ENCODE results near the gene CH25H. TPM values are rescaled to one million over a fixed set of nuclear protein-coding genes. Genes with fewer than 3 reads are reported as not detected.

Gene CH25H
- total and polyA plus RNA-seq, 10 of the 15 experiments (the other 5 are each of a cell fraction or from before 2014, with no cell fraction given), result not detected

DNA sequence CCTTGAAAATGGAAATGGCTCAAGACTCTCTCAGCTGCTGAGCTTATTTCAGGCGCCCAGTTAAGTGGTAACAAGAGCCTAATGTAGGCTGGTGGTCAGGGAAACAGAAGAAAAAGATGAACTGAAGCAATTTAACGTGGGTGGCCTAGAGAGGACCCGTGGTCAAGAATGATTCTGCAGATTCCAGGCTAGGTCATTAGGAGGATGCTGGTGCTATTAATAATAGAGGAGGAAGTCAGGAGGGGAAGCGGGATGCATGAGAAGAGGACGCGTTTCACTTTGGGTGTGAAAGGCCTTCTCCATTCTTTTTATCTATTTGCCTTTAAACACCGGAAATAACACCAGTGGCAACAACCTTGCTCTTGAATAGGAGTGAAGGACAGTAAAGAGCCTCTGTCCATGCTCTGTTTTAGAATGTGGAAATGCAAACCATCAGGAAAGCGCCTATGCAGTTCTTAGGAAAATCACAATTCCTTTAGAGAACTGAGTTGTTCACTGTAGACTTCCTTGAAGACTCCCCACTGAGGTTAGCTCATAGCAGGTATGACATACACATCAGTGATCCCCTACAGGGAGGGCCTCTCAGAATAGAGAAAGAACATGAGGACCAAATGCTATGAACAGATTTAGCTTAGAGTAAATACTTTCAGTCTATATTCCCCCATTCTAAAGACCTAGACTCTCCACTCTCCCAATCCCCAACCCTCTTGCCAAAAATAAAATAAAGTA, 35.9 kb upstream of the CH25H start (continued):
- TF ChIP-seq, protein P1, sequence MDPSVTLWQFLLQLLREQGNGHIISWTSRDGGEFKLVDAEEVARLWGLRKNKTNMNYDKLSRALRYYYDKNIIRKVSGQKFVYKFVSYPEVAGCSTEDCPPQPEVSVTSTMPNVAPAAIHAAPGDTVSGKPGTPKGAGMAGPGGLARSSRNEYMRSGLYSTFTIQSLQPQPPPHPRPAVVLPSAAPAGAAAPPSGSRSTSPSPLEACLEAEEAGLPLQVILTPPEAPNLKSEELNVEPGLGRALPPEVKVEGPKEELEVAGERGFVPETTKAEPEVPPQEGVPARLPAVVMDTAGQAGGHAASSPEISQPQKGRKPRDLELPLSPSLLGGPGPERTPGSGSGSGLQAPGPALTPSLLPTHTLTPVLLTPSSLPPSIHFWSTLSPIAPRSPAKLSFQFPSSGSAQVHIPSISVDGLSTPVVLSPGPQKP (IDR thresholded peaks at IDR 0.05; ENCODE audit: low read depth, low read length), result no peak
- TF ChIP-seq IKZF1 (conservative IDR thresholded peaks at IDR 0.05) (peak; percentile 72), SPI1 (IDR thresholded peaks at IDR 0.05; ENCODE audit: borderline replicate concordance, insufficient read depth, low read depth, low read length) (peak; percentile 80), CEBPB (IDR thresholded peaks at IDR 0.05; ENCODE audit: borderline replicate concordance in 1 of 2, low read depth in 2 of 2, low read length in 2 of 2) (no peak), KAT2A (conservative IDR thresholded peaks at IDR 0.05; ENCODE audit: control insufficient read depth, low read depth, low read length) (no peak), RFX5 (IDR thresholded peaks at IDR 0.05; ENCODE audit: low read depth, low read length) (no peak), POLR2A (IDR thresholded peaks at IDR 0.05; ENCODE audit: low read depth, low read length) (no peak), HDAC2 (IDR thresholded peaks at IDR 0.05) (no peak), SRF (IDR thresholded peaks at IDR 0.05; ENCODE audit: low read depth in 2 of 2, low read length in 2 of 2) (no peak), RCOR1 (conservative IDR thresholded peaks at IDR 0.05; ENCODE audit: low read depth, low read length) (no peak), TARDBP (IDR thresholded peaks at IDR 0.05; ENCODE audit: borderline replicate concordance) (no peak), MEF2A (IDR thresholded peaks at IDR 0.05; ENCODE audit: insufficient read depth, low read depth, low read length) (0 out of 2 replicates have a peak, but pooled peaks have one; percentile 28), CHD2 (IDR thresholded peaks at IDR 0.05; ENCODE audit: borderline replicate concordance, low read depth, low read length) (no peak), POU2F2 (IDR thresholded peaks at IDR 0.05; ENCODE audit: borderline replicate concordance, low read depth, low read length) (no peak), YY1 (IDR thresholded peaks at IDR 0.05; ENCODE audit: low read depth, low read length) (no peak), SMAD5 (IDR thresholded peaks at IDR 0.05; ENCODE audit: low read depth) (no peak), CBFB (IDR thresholded peaks at IDR 0.05; ENCODE audit: low read depth) (no peak), ZNF24 (IDR thresholded peaks at IDR 0.05) (no peak), SIX5 (IDR thresholded peaks at IDR 0.05; ENCODE audit: low read depth, low read length, severe bottlenecking) (no peak)
- TF ChIP-seq, protein P2, sequence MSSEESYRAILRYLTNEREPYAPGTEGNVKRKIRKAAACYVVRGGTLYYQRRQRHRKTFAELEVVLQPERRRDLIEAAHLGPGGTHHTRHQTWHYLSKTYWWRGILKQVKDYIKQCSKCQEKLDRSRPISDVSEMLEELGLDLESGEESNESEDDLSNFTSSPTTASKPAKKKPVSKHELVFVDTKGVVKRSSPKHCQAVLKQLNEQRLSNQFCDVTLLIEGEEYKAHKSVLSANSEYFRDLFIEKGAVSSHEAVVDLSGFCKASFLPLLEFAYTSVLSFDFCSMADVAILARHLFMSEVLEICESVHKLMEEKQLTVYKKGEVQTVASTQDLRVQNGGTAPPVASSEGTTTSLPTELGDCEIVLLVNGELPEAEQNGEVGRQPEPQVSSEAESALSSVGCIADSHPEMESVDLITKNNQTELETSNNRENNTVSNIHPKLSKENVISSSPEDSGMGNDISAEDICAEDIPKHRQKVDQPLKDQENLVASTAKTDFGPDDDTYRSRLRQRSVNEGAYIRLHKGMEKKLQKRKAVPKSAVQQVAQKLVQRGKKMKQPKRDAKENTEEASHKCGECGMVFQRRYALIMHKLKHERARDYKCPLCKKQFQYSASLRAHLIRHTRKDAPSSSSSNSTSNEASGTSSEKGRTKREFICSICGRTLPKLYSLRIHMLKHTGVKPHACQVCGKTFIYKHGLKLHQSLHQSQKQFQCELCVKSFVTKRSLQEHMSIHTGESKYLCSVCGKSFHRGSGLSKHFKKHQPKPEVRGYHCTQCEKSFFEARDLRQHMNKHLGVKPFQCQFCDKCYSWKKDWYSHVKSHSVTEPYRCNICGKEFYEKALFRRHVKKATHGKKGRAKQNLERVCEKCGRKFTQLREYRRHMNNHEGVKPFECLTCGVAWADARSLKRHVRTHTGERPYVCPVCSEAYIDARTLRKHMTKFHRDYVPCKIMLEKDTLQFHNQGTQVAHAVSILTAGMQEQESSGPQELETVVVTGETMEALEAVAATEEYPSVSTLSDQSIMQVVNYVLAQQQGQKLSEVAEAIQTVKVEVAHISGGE (CRISPR knock-in tag; IDR thresholded peaks at IDR 0.05), result no peak
- TF ChIP-seq, protein P3, sequence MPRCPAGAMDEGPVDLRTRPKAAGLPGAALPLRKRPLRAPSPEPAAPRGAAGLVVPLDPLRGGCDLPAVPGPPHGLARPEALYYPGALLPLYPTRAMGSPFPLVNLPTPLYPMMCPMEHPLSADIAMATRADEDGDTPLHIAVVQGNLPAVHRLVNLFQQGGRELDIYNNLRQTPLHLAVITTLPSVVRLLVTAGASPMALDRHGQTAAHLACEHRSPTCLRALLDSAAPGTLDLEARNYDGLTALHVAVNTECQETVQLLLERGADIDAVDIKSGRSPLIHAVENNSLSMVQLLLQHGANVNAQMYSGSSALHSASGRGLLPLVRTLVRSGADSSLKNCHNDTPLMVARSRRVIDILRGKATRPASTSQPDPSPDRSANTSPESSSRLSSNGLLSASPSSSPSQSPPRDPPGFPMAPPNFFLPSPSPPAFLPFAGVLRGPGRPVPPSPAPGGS (IDR thresholded peaks at IDR 0.05; ENCODE audit: borderline replicate concordance, insufficient read depth, low read depth, low read length, poor library complexity, severe bottlenecking), result no peak
- TF ChIP-seq, protein P4, sequence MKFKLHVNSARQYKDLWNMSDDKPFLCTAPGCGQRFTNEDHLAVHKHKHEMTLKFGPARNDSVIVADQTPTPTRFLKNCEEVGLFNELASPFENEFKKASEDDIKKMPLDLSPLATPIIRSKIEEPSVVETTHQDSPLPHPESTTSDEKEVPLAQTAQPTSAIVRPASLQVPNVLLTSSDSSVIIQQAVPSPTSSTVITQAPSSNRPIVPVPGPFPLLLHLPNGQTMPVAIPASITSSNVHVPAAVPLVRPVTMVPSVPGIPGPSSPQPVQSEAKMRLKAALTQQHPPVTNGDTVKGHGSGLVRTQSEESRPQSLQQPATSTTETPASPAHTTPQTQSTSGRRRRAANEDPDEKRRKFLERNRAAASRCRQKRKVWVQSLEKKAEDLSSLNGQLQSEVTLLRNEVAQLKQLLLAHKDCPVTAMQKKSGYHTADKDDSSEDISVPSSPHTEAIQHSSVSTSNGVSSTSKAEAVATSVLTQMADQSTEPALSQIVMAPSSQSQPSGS (IDR thresholded peaks at IDR 0.05; ENCODE audit: low read length), result peak; percentile 53; the same call in 1 of the 2 replicates
- TF ChIP-seq, protein P5, sequence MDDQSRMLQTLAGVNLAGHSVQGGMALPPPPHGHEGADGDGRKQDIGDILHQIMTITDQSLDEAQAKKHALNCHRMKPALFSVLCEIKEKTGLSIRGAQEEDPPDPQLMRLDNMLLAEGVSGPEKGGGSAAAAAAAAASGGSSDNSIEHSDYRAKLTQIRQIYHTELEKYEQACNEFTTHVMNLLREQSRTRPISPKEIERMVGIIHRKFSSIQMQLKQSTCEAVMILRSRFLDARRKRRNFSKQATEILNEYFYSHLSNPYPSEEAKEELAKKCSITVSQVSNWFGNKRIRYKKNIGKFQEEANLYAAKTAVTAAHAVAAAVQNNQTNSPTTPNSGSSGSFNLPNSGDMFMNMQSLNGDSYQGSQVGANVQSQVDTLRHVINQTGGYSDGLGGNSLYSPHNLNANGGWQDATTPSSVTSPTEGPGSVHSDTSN (IDR thresholded peaks at IDR 0.05; ENCODE audit: insufficient replicate concordance, low read depth, low read length), result no peak
